Stimulated activated CD4-positive, alpha-beta T cell treated with anti-CD3 and anti-CD28 coated beads, Interleukin-1b, Interleukin-23, amount 100 ng/mL, for 48 hours (primary cell): ENCODE measurements around the gene F2.

Experiments
- DNase-seq: peaks from one replicate; pipeline ENCODE4 v3.0.0-alpha.2; 2020

Gene F2

GRCh38 chr11:46718155-46719019 lies 626 bp upstream of the F2 start:
- DNase-seq: no peak

- DNase-seq: no peak
Observed at GRCh38 chr11:46719543-46720218, 668 bp downstream of the F2 start.

GRCh38 chr11:46721286-46721685 lies 2.3 kb downstream of the F2 start:
- DNase-seq: no peak

GRCh38 chr11:46722566-46723358 lies 3.7 kb downstream of the F2 start:
- no peak for DNase-seq

- DNase-seq: no peak
Observed at GRCh38 chr11:46723359-46723680, 4.3 kb downstream of the F2 start.

- no peak for DNase-seq
Observed at GRCh38 chr11:46724088-46724487, 5.1 kb downstream of the F2 start.

- no peak for DNase-seq
Observed at GRCh38 chr11:46725338-46726205, 6.6 kb downstream of the F2 start.

- no peak for DNase-seq
Observed at GRCh38 chr11:46726206-46726862, 7.3 kb downstream of the F2 start.

- no peak for DNase-seq
Observed at GRCh38 chr11:46727952-46728658, 9.1 kb downstream of the F2 start.

- no peak for DNase-seq
Observed at GRCh38 chr11:46728659-46729040, 9.6 kb downstream of the F2 start.

- DNase-seq: no peak
Observed at GRCh38 chr11:46729110-46730027, 10.4 kb downstream of the F2 start.

- DNase-seq: no peak
Observed at GRCh38 chr11:46731545-46731944, 12.5 kb downstream of the F2 start.

- DNase-seq: no peak
Observed at GRCh38 chr11:46733234-46733633, 14.2 kb downstream of the F2 start.

GRCh38 chr11:46736146-46736545 lies 17.1 kb downstream of the F2 start:
- DNase-seq: no peak

GRCh38 chr11:46736615-46737014 lies 17.6 kb downstream of the F2 start:
- DNase-seq: no peak

- no peak for DNase-seq
Observed at GRCh38 chr11:46737699-46738098, 18.7 kb downstream of the F2 start.

GRCh38 chr11:46738887-46739286 lies 19.9 kb downstream of the F2 start:
- no peak for DNase-seq

- DNase-seq: no peak
Observed at GRCh38 chr11:46741600-46742484, 22.8 kb downstream of the F2 start.

GRCh38 chr11:46743043-46743442 lies 24.0 kb downstream of the F2 start:
- DNase-seq: no peak
